TTC549 (cell line): ENCODE data around the gene CKS1B.
"Not testable (repeated sequence)": the region's sequence is repeated elsewhere in the genome, so short reads cannot be mapped to it uniquely, and the experiment has no call there.

Experiments used
- FAIRE-seq: peaks from 2 replicates; lab custom pipeline; 2012; peaks lifted over from hg19 to GRCh38; lab: Jason Lieb, UNC

CKS1B gene

GRCh38 chr1:154964359-154964758 lies 10.1 kb upstream of the CKS1B start:
- FAIRE-seq, result no peak

DNA sequence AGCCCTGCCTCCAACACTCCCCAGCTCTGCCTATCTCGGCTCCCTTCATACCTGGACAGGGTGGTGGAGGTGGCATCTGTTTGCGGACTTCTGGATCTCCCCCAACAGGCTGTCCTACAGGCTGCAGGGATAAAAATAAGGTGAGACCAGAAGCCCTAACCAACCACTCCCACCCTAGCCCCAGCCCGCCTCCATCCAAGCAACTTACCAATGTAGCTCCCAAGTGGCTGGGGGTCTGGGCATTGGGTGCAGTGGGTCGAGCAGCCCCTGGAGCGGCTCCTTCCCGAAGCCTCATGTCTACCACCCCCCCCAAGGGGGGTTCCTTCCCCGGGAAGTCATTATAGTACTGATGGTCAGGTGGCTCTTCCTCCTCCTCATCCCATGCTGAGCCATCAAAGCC lies 8.4 kb upstream of the CKS1B start:
- FAIRE-seq, result no peak

GRCh38 chr1:154967331-154967950 lies 7.0 kb upstream of the CKS1B start:
- no peak for FAIRE-seq

DNA sequence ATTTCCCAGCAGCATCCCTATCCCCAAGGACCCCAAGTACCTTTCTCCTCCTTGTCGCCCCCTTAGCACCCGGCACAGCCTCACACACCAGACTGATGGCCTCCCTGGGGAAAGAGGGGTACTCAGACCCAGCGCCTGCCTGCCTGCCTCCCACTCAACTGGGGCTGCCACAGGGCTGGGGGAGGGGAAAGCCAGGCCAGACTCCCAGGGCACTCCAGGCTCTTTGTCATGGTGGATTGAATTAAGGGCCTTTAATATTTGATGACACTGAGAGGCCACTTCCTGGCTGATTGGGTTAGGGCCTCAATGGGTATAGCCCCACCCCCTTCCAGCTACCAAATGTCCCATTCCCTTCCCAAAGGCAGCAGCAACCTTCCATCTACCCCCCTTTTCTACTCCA lies 5.8 kb upstream of the CKS1B start:
- no peak for FAIRE-seq

DNA sequence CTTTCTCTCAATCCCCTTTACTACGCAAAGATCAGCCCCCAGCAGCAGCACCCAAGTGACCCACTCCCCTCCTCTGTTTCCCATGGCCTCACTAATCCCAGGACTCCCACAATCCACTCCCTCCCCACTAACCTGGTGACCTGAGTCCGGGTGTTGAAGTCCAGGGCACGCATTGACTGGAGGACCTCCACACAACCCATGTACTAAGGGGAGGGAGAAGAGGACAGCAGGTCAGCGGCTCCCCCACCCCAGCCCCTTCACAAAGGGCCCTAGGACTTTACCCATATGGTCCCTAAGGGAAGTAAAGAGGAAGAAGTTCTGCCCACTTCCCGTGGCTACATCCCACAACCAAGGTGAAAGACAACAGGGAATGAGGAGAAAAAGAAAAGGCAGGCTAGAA lies 5.2 kb upstream of the CKS1B start:
- FAIRE-seq, result no peak

DNA sequence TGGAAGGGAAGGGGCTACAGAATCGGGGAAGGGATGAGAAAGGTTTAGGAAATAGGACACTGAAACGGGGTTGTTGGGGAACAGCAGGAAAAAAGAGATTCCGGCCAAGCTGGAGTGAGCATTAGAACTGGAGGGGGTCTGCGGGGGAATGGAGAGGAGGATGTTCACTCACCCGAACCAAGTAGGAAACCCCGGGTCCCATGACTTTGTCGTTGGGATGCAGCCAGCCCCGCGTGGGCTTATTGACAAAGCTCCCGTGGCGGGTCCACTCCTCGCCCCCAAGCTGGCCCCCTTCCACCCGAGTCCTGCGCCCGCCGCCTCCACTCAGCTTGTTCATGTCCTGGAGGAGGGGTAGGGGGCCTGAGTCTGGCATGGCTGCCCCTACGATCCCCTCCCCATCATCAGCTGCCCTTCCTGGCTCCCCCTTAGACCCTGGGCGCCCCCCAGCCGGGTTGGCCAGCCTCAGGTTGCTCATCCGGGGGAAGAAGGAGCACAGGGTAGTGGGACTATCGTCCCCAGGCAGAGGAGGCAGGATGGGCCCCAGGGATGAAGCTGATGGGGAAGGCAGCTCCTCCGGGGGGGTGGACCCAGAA lies 4.5 kb upstream of the CKS1B start:
- no peak for FAIRE-seq

GRCh38 chr1:154970631-154971340 lies 3.7 kb upstream of the CKS1B start, which contains the start of gene SHC1:
Gene SHC1, minus strand, starts transcription at chr1:154970747. Its CDS starts 221 bp downstream, at chr1:154970526.
- FAIRE-seq, result peak; percentile 98

DNA sequence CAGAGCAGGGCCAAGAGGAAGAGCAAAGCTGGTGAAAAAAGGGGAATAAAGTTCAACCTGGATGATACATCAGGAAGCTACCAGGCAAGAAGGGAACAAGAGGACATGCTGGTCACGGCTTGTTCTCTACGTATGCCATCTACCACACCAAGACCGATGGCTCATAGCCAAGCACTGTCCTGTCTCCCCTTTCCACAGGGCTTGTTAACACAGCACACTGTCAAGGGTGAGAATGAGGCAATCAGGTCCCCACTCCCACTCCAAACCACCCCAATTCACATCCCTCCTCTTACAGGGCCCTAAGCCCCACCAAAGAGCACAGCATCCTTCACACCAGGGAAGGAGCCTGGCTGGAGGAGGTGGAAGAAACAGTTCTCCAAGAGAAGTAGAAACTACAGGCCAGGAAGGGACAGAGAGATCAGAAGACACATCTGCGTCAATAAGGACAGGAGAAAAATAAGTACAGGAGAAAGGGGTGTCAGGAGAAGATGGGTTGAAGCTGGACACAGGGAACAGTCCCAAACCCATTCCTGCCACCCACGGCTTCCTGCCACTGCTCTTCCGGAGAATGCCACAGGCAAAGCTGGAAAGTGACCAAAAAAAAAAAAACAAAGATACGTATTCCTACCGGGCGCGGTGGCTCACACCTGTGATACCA lies 3.0 kb upstream of the CKS1B start:
- FAIRE-seq, result no peak

DNA sequence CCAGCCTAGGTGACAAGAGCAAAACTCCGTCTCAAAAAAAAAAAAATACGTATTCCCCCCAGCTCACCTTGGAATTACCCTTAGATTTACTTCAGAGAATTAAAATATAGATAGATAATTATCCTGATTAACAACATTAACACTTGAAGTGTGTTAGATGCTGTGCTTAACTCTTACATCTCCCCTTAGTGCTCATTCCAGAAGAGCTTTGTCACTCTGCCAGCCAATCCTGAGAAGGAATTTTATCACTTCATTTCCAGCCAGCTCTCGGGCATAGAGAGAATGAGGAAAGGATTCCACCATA lies 2.3 kb upstream of the CKS1B start:
- FAIRE-seq, result no peak

DNA sequence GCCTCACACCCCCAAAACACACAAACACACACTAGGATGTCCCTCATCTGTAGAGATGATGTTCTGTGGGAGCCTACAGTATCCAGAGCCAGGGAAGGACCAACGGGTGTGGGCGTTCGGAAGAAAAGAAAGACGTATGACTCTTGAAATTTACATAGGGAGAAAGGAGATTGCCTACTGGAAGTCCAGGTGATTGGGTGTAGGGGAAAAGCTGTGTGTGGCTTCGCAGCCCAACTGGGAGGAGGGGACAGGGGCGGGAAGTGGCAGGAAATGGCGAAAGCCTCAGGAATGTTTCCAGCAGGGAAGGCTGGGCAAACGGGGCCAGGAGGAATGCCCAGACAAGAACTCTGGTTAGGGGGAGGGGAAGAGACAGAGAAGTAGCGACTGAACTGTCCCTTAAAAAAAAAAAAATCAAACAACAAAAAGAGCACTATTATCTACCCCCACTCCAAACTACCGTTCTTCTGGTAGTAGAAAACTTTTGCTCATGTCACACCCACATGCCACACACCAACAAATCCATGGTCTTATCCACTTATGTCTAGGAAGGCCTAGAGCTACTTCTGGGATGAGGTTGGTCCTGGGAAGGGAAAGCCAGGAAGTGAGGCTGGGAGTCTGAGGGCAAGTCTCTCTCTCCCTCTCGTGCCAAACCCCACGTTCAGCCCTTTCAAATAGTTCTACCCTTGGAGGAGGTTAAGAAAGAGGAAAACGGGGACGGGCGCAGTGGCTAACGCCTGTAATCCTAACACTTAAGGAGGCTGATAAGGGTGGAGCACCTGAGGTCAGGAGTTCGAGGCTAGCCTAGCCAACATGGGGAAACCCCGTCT lies 1.8 kb upstream of the CKS1B start:
- FAIRE-seq, result peak; percentile 96

GRCh38 chr1:154973344-154974101 lies 958 bp upstream of the CKS1B start:
- FAIRE-seq, result peak; percentile 99

- no peak for FAIRE-seq
Measured at GRCh38 chr1:154974808-154975408, 427 bp downstream of the CKS1B start.

DNA sequence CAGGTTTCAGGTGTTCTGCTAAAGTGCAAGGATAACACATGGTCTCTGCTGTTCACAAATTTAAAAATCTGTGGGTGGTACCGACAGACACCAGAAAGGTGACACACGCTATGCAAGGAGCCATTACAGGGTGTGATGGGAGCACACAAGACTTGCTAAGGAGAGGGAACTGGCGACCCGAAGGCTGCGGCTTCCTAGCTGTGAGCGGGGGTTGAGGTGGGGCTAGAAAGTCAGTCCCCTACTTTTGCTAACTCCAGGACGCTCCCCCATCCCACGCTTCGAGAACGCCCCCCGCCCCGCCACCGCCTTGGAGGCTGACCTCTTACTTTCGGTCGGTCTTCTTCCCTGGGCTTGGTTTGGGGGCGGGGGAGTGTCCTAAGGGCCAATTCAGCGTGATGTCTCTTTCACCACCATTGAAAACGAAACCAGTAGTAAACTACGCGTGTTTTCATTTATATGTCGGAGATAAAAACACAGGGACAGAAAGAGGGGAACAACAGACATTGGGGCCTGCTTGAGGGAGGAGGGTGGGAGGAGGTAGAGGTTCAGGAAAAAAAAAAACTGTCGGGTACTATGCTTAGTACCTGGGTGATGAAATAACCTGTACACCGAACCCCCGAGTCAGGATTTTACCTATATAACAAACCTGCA lies 1.1 kb downstream of the CKS1B start:
- FAIRE-seq, result no peak

DNA sequence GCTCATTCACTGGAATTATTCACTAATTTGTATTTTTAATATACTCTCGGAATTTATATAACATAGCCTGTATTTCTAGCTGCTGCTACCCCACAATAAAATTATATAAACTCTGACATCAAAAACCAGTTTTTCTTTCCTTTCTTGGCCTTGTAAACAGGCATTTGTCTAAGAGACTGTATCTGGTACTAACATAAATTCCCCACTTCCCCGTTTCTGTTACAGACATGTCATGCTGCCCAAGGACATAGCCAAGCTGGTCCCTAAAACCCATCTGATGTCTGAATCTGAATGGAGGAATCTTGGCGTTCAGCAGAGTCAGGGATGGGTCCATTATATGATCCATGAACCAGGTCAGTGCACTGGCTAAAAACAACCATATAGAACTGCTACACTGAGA lies 3.3 kb downstream of the CKS1B start:
- not testable (repeated sequence) for FAIRE-seq

- no peak for FAIRE-seq
Measured at GRCh38 chr1:154978360-154978759, 3.9 kb downstream of the CKS1B start.

GRCh38 chr1:154982341-154982740 lies 7.9 kb downstream of the CKS1B start:
- FAIRE-seq, result no peak

- FAIRE-seq, result peak; percentile 99
Measured at GRCh38 chr1:154982897-154983648, 8.6 kb downstream of the CKS1B start, which contains the start of gene FLAD1. Gene FLAD1, plus strand, starts transcription at chr1:154983344. Its CDS starts 351 bp downstream, at chr1:154983695.

GRCh38 chr1:154983776-154984466 lies 9.4 kb downstream of the CKS1B start:
- no peak for FAIRE-seq

- not testable (repeated sequence) for FAIRE-seq
Measured at GRCh38 chr1:154986736-154987135, 12.3 kb downstream of the CKS1B start.
